ENCODE measurements around the gene POLR1B. TPM values are rescaled to one million over a fixed set of nuclear protein-coding genes. Genes with fewer than 3 reads are reported as not detected.
"Not testable (repeated sequence)": the region's sequence is repeated elsewhere in the genome, so short reads cannot be mapped to it uniquely, and the experiment has no call there.

POLR1B gene
- total RNA-seq, 4 donors from 2014 or later = 6.8 to 41.4 (median 17.8) TPM

- H3K27me3 ChIP-seq; H3K4me3 ChIP-seq; H3K36me3 ChIP-seq; H3K4me1 ChIP-seq; H3K9me3 ChIP-seq; intact Hi-C loops (cut with DNase I; ENCODE audit: low total_unique reads); H3K27ac ChIP-seq: not testable (repeated sequence)
- TF ChIP-seq CTCF (IDR thresholded peaks at IDR 0.05) = peak in 2 of 4 experiments; percentile 13 to 16
- peak; percentile 22 to 28 for DNase-seq
Measured at GRCh38 chr2:112500850-112501484, 41.3 kb upstream of the POLR1B start.

GRCh38 chr2:112509239-112509998, 32.8 kb upstream of the POLR1B start:
- H3K4me1 ChIP-seq; H3K9me3 ChIP-seq; H3K4me3 ChIP-seq; H3K27ac ChIP-seq; H3K36me3 ChIP-seq; H3K27me3 ChIP-seq; DNase-seq; intact Hi-C loops (cut with DNase I; ENCODE audit: low total_unique reads): not testable (repeated sequence)

- Histone ChIP-seq H3K9me3 (no peaks in the 10 kb centered on the region), H3K27ac (no peak overlapping the region), H3K27me3 (no peaks in the 10 kb centered on the region), H3K4me1 (no peaks in the 10 kb centered on the region), H3K4me3 (no peak overlapping the region), H3K36me3 (no peaks in the 10 kb centered on the region)
- intact Hi-C loops (cut with DNase I; ENCODE audit: low total_unique reads) = no loop called here
- no peak for DNase-seq
- no peak for TF ChIP-seq CTCF (IDR thresholded peaks at IDR 0.05)
- TF ChIP-seq POLR2A (IDR thresholded peaks at IDR 0.05) = no peak
Measured at GRCh38 chr2:112516801-112517200, 25.5 kb upstream of the POLR1B start.

- no peaks in the 10 kb centered on the region for H3K36me3 ChIP-seq
- DNase-seq = no peak
- no peak overlapping the region for H3K4me3 ChIP-seq
- no peaks in the 10 kb centered on the region for H3K9me3 ChIP-seq
- TF ChIP-seq CTCF (IDR thresholded peaks at IDR 0.05) (no peak), POLR2A (IDR thresholded peaks at IDR 0.05) (no peak)
- H3K27ac ChIP-seq = no peak overlapping the region
- no peaks in the 10 kb centered on the region for H3K4me1 ChIP-seq
- intact Hi-C loops (cut with DNase I; ENCODE audit: low total_unique reads) = no loop called here
- H3K27me3 ChIP-seq = no peaks in the 10 kb centered on the region
Measured at GRCh38 chr2:112518807-112519206, 23.5 kb upstream of the POLR1B start.

GRCh38 chr2:112519506-112519905, 22.8 kb upstream of the POLR1B start:
- Histone ChIP-seq H3K36me3 (no peaks in the 10 kb centered on the region), H3K27me3 (no peaks in the 10 kb centered on the region), H3K27ac (no peak overlapping the region), H3K4me1 (no peaks in the 10 kb centered on the region), H3K9me3 (no peaks in the 10 kb centered on the region), H3K4me3 (no peak overlapping the region)
- TF ChIP-seq CTCF (IDR thresholded peaks at IDR 0.05) (no peak), POLR2A (IDR thresholded peaks at IDR 0.05) (no peak)
- intact Hi-C loops (cut with DNase I; ENCODE audit: low total_unique reads) = no loop called here
- DNase-seq = no peak
